ENCODE data around the gene ELOA. TPM values are rescaled to one million over a fixed set of nuclear protein-coding genes. Genes with fewer than 3 reads are reported as not detected.
"Not testable (repeated sequence)": the region's sequence is repeated elsewhere in the genome, so short reads cannot be mapped to it uniquely, and the experiment has no call there.

ELOA gene
- total RNA-seq, 1 donor from 2014 or later: 40.6 TPM

- TF ChIP-seq, protein P1, sequence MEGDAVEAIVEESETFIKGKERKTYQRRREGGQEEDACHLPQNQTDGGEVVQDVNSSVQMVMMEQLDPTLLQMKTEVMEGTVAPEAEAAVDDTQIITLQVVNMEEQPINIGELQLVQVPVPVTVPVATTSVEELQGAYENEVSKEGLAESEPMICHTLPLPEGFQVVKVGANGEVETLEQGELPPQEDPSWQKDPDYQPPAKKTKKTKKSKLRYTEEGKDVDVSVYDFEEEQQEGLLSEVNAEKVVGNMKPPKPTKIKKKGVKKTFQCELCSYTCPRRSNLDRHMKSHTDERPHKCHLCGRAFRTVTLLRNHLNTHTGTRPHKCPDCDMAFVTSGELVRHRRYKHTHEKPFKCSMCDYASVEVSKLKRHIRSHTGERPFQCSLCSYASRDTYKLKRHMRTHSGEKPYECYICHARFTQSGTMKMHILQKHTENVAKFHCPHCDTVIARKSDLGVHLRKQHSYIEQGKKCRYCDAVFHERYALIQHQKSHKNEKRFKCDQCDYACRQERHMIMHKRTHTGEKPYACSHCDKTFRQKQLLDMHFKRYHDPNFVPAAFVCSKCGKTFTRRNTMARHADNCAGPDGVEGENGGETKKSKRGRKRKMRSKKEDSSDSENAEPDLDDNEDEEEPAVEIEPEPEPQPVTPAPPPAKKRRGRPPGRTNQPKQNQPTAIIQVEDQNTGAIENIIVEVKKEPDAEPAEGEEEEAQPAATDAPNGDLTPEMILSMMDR (IDR thresholded peaks at IDR 0.05; ENCODE audit: partially characterized antibody, unreplicated experiment): no peak
- no peaks in the 10 kb centered on the region for H3K4me1 Mint-ChIP-seq (ENCODE audit: low read depth, unreplicated experiment)
- peaks cover 5% of the 10 kb centered on the region for H3K27me3 Mint-ChIP-seq (ENCODE audit: unreplicated experiment)
- H3K27ac Mint-ChIP-seq (ENCODE audit: unreplicated experiment): no peak overlapping the region
- no peak for DNase-seq
- peak overlapping the region; percentile 42 for H3K4me3 Mint-ChIP-seq (ENCODE audit: unreplicated experiment)
- no peaks in the 10 kb centered on the region for H3K36me3 Mint-ChIP-seq (ENCODE audit: unreplicated experiment)
- peaks cover 6% of the 10 kb centered on the region for H3K9me3 Mint-ChIP-seq (ENCODE audit: unreplicated experiment)
Observed at GRCh38 chr1:23793018-23793781, 49.9 kb downstream of the ELOA start.

GRCh38 chr1:23793861-23794731 is 50.8 kb downstream of the ELOA start:
- DNase-seq: no peak
- Mint-ChIP-seq H3K9me3 (ENCODE audit: unreplicated experiment) (peaks cover 6% of the 10 kb centered on the region), H3K4me3 (ENCODE audit: unreplicated experiment) (no peak overlapping the region), H3K27ac (ENCODE audit: unreplicated experiment) (no peak overlapping the region), H3K36me3 (ENCODE audit: unreplicated experiment) (no peaks in the 10 kb centered on the region), H3K4me1 (ENCODE audit: low read depth, unreplicated experiment) (no peaks in the 10 kb centered on the region), H3K27me3 (ENCODE audit: unreplicated experiment) (peaks cover 5% of the 10 kb centered on the region)
- TF ChIP-seq, protein P1 (IDR thresholded peaks at IDR 0.05; ENCODE audit: partially characterized antibody, unreplicated experiment): no peak

GRCh38 chr1:23794732-23795182 is 51.5 kb downstream of the ELOA start:
- not testable (repeated sequence) for H3K36me3 Mint-ChIP-seq (ENCODE audit: unreplicated experiment); H3K27ac Mint-ChIP-seq (ENCODE audit: unreplicated experiment); H3K4me1 Mint-ChIP-seq (ENCODE audit: low read depth, unreplicated experiment); DNase-seq; H3K27me3 Mint-ChIP-seq (ENCODE audit: unreplicated experiment); H3K9me3 Mint-ChIP-seq (ENCODE audit: unreplicated experiment); H3K4me3 Mint-ChIP-seq (ENCODE audit: unreplicated experiment)

- no peak overlapping the region for H3K27ac Mint-ChIP-seq (ENCODE audit: unreplicated experiment)
- no peaks in the 10 kb centered on the region for H3K4me1 Mint-ChIP-seq (ENCODE audit: low read depth, unreplicated experiment)
- H3K9me3 Mint-ChIP-seq (ENCODE audit: unreplicated experiment): peaks cover 6% of the 10 kb centered on the region
- H3K36me3 Mint-ChIP-seq (ENCODE audit: unreplicated experiment): no peaks in the 10 kb centered on the region
- TF ChIP-seq, protein P1 (IDR thresholded peaks at IDR 0.05; ENCODE audit: partially characterized antibody, unreplicated experiment): no peak
- H3K4me3 Mint-ChIP-seq (ENCODE audit: unreplicated experiment): no peak overlapping the region
- DNase-seq: no peak
- peaks cover 1% of the 10 kb centered on the region for H3K27me3 Mint-ChIP-seq (ENCODE audit: unreplicated experiment)
Observed at GRCh38 chr1:23795676-23796465, 52.6 kb downstream of the ELOA start.

Data from glutamatergic neuron (in vitro differentiated cells).